ENCODE data around the gene LRBA. TPM values are rescaled to one million over a fixed set of nuclear protein-coding genes. Genes with fewer than 3 reads are reported as not detected.

Gene LRBA
- total and polyA plus RNA-seq, 2 donors (not counting 3 experiments of a cell fraction or from before 2014, with no cell fraction given) = 18.0 to 35.1 TPM

DNA sequence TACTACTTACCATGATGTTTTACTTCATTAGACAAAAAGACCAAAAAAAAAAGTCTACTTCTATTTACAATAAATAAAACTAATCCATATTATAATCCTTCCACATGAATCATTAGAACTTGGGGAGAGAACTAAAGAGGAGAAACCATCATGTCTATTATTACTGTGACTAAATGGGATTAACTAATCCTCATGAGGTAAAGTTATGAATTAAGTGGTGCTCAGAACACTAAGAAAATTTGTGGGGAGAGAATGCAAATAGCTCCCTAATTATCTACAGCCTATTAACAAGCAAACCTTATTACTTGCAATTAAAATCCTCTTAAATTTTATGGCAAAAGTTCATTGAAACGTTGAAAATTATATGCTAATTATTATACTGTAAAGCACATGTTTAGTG is 364.3 kb downstream of the LRBA start:
- no peak for FAIRE-seq
- ChIA-PET CTCF (no interaction called here), POLR2A (no interaction called here)
- no peak overlapping the region for H2AFZ ChIP-seq (ENCODE audit: low read depth, low read length)
- no peaks in the 10 kb centered on the region for H3K9me1 ChIP-seq (replicated peaks; ENCODE audit: control insufficient read depth, extremely low read depth, insufficient read depth, low read length)
- no peak overlapping the region for H3K9ac ChIP-seq (replicated peaks; ENCODE audit: extremely low read depth, insufficient read depth, low read length)
- H3K4me3 ChIP-seq (replicated peaks in 1 of 3; ENCODE audit: insufficient read depth in 1 of 3, low read depth in 1 of 3, low read length in 3 of 3) = no peak overlapping the region
- no peaks in the 10 kb centered on the region for H3K79me2 ChIP-seq (ENCODE audit: control insufficient read depth, insufficient read depth, low read length)
- dilution Hi-C loops (cut with MboI; ENCODE audit: extremely low pct_ligation_motif_present, low sequenced_read_pairs) (no loop called here), intact Hi-C loops (cut with micrococcal nuclease) (no loop called here)
- H4K20me1 ChIP-seq (replicated peaks; ENCODE audit: control insufficient read depth, extremely low read depth, insufficient read depth, low read length) = no peaks in the 10 kb centered on the region
- H3K9me3 ChIP-seq (replicated peaks; ENCODE audit: control insufficient read depth, insufficient read depth, low read length) = no peaks in the 10 kb centered on the region
- no peak overlapping the region for H3K27ac ChIP-seq (ENCODE audit: insufficient read depth, low read depth, low read length)
- TF ChIP-seq EZH2 (IDR thresholded peaks at IDR 0.05; ENCODE audit: borderline replicate concordance, low read depth, low read length, severe bottlenecking) (no peak), MYC (IDR thresholded peaks at IDR 0.05; ENCODE audit: low read depth, low read length) (no peak)
- TF ChIP-seq, protein P1, sequence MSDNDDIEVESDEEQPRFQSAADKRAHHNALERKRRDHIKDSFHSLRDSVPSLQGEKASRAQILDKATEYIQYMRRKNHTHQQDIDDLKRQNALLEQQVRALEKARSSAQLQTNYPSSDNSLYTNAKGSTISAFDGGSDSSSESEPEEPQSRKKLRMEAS (IDR thresholded peaks at IDR 0.05; ENCODE audit: insufficient read depth, insufficient read length) = no peak
- TF ChIP-seq, protein P2, sequence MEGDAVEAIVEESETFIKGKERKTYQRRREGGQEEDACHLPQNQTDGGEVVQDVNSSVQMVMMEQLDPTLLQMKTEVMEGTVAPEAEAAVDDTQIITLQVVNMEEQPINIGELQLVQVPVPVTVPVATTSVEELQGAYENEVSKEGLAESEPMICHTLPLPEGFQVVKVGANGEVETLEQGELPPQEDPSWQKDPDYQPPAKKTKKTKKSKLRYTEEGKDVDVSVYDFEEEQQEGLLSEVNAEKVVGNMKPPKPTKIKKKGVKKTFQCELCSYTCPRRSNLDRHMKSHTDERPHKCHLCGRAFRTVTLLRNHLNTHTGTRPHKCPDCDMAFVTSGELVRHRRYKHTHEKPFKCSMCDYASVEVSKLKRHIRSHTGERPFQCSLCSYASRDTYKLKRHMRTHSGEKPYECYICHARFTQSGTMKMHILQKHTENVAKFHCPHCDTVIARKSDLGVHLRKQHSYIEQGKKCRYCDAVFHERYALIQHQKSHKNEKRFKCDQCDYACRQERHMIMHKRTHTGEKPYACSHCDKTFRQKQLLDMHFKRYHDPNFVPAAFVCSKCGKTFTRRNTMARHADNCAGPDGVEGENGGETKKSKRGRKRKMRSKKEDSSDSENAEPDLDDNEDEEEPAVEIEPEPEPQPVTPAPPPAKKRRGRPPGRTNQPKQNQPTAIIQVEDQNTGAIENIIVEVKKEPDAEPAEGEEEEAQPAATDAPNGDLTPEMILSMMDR (IDR thresholded peaks at IDR 0.05; ENCODE audit: extremely low read depth in 1 of 2, insufficient read depth in 1 of 2, low read depth in 1 of 2, low read length in 2 of 2) = no peak
- no peaks in the 10 kb centered on the region for H3K36me3 ChIP-seq (ENCODE audit: control insufficient read depth in 2 of 2, extremely low read depth in 1 of 2, insufficient read depth in 2 of 2, low read length in 2 of 2)
- H3K4me1 ChIP-seq (ENCODE audit: control insufficient read depth, extremely low read depth, insufficient read depth, low read length) = no peaks in the 10 kb centered on the region
- BruUV-seq (replicated peaks) = no TSS peak
- no peaks in the 10 kb centered on the region for H3K27me3 ChIP-seq (ENCODE audit: control insufficient read depth in 2 of 2, insufficient read depth in 2 of 2, low read length in 2 of 2)
- no peak for DNase-seq (ENCODE audit: low read depth, low spot score)
- no peak overlapping the region for H3K4me2 ChIP-seq (ENCODE audit: insufficient read depth, low read length)

DNA sequence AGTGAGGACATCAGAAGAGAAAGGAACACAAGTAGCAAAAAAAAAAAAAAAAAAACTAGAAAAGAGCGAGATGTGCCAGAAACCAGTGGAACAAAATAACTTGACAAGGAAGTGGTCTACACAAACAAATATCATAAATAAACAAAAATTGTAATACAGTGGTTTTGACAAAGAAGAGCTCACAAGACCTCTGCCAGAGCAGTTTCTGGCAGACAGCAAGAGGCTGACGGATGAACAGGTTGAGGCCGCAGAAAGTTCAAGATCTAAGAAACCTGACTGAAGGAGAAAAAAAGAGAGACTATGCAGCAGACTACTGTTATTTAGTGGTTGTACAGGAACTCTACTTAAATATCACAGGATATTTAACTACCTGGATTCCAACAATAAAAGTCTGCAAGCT is 367.0 kb downstream of the LRBA start:
- Histone ChIP-seq H3K9me1 (replicated peaks; ENCODE audit: control insufficient read depth, extremely low read depth, insufficient read depth, low read length) (no peaks in the 10 kb centered on the region), H3K9me3 (replicated peaks; ENCODE audit: control insufficient read depth, insufficient read depth, low read length) (no peaks in the 10 kb centered on the region), H3K9ac (replicated peaks; ENCODE audit: extremely low read depth, insufficient read depth, low read length) (no peak overlapping the region), H3K27me3 (ENCODE audit: control insufficient read depth in 2 of 2, insufficient read depth in 2 of 2, low read length in 2 of 2) (no peaks in the 10 kb centered on the region), H3K27ac (ENCODE audit: insufficient read depth, low read depth, low read length) (no peak overlapping the region), H3K4me2 (ENCODE audit: insufficient read depth, low read length) (no peak overlapping the region), H3K4me1 (ENCODE audit: control insufficient read depth, extremely low read depth, insufficient read depth, low read length) (no peaks in the 10 kb centered on the region), H3K79me2 (ENCODE audit: control insufficient read depth, insufficient read depth, low read length) (no peaks in the 10 kb centered on the region), H4K20me1 (replicated peaks; ENCODE audit: control insufficient read depth, extremely low read depth, insufficient read depth, low read length) (no peaks in the 10 kb centered on the region), H2AFZ (ENCODE audit: low read depth, low read length) (no peak overlapping the region), H3K36me3 (ENCODE audit: control insufficient read depth in 2 of 2, extremely low read depth in 1 of 2, insufficient read depth in 2 of 2, low read length in 2 of 2) (no peaks in the 10 kb centered on the region), H3K4me3 (replicated peaks in 1 of 3; ENCODE audit: insufficient read depth in 1 of 3, low read depth in 1 of 3, low read length in 3 of 3) (no peak overlapping the region)
- FAIRE-seq (no peak), DNase-seq (ENCODE audit: low read depth, low spot score) (no peak)
- POLR2A ChIA-PET = no interaction called here
- dilution Hi-C loops (cut with MboI; ENCODE audit: extremely low pct_ligation_motif_present, low sequenced_read_pairs) (no loop called here), intact Hi-C loops (cut with micrococcal nuclease) (no loop called here)
- no TSS peak for BruUV-seq (replicated peaks)
- TF ChIP-seq MYC (IDR thresholded peaks at IDR 0.05; ENCODE audit: low read depth, low read length) = no peak
- TF ChIP-seq JUN (IDR thresholded peaks at IDR 0.05; ENCODE audit: borderline replicate concordance, insufficient read depth, insufficient read length, low read depth) = no peak
- no peak for TF ChIP-seq GATA2 (IDR thresholded peaks at IDR 0.05; ENCODE audit: insufficient read depth, insufficient read length, low read depth, low read length)
- no peak for TF ChIP-seq POLR2A (IDR thresholded peaks at IDR 0.05; ENCODE audit: low read depth, low read length)
- TF ChIP-seq, protein P1 (IDR thresholded peaks at IDR 0.05; ENCODE audit: insufficient read depth, insufficient read length) = no peak
- CTCF ChIA-PET = interaction anchor here (0.8 to 2.0 kb wide), 4 partner anchors 9 to 350 kb away, joined by 3 to 6 read pairs (median 6); no protein-coding TSS in a partner anchor
